Small intestine (tissue), 7 donors: Measurements from ENCODE around the gene KCNIP1. TPM values are rescaled to one million over a fixed set of nuclear protein-coding genes. Genes with fewer than 3 reads are reported as not detected.

Experiments used
- DNase-seq, 2 donors: peaks; one replicate each; pipeline versions ENCODE4 v3.0.0 to v3.0.0-alpha.2; 2013
- FAIRE-seq: peaks from 2 replicates; lab custom pipeline; 2012; peaks lifted over from hg19 to GRCh38; lab: Jason Lieb, UNC
- H3K27ac ChIP-seq, 3 donors: one replicate each; pipeline ENCODE4 v1.5.1; 2013; ENCODE audit warnings: low read length in 2 of 3, mild to moderate bottlenecking in 2 of 3, control low read depth in 1 of 3, inconsistent platforms in 1 of 3, low read depth in 1 of 3, moderate library complexity in 1 of 3
- H3K27me3 ChIP-seq, 3 donors: one replicate each; pipeline ENCODE4 v1.6.1; 2013; ENCODE audit warnings: low read length in 3 of 3, inconsistent platforms in 1 of 3; ENCODE audit not compliant: control insufficient read depth in 3 of 3, insufficient read depth in 3 of 3
- H3K36me3 ChIP-seq, 3 donors: one replicate each; pipeline ENCODE4 v1.6.1; 2013; ENCODE audit warnings: low read length in 3 of 3, inconsistent platforms in 1 of 3, low read depth in 1 of 3, mild to moderate bottlenecking in 1 of 3, moderate library complexity in 1 of 3; ENCODE audit not compliant: control insufficient read depth in 3 of 3, insufficient read depth in 2 of 3
- H3K4me1 ChIP-seq, 3 donors: one replicate each; pipeline ENCODE4 v1.6.1; 2013; ENCODE audit warnings: low read length in 2 of 3, inconsistent platforms in 1 of 3, low read depth in 1 of 3, mild to moderate bottlenecking in 1 of 3, moderate library complexity in 1 of 3; ENCODE audit not compliant: control insufficient read depth in 3 of 3, insufficient read depth in 2 of 3
- H3K4me3 ChIP-seq, 3 donors: one replicate each; pipeline ENCODE4 v1.5.1; 2013; ENCODE audit warnings: low read length in 3 of 3, control low read depth in 1 of 3, inconsistent platforms in 1 of 3, low read depth in 1 of 3, mild to moderate bottlenecking in 1 of 3, moderate library complexity in 1 of 3
- H3K9me3 ChIP-seq, 2 donors: one replicate each; pipeline ENCODE4 v1.6.1; 2013; ENCODE audit warnings: low read depth in 1 of 2, low read length in 1 of 2; ENCODE audit not compliant: control insufficient read depth in 2 of 2, insufficient read depth in 1 of 2
- WGBS, 3 donors: extraction: QIAGEN DNeasy Blood & Tissue Kit; methylation state at CpG; one replicate each; pipeline ENCODE4 v1.1.7; 2013; 5-methylcytosine and 5-hydroxymethylcytosine counted together
- polyA plus RNA-seq, 4 donors: library from polyadenylated mRNA; stranded (reverse) in 3 of 4; unstranded in 1 of 4; fragments of 200-250 nt in 3 of 4; fragments of 120-200 nt in 1 of 4; gene quantifications; one replicate each; pipeline versions ENCODE4 v1.2.1 to v1.2.3, GENCODE V29; 2013
- donor health status: healthy with polysubstance abuse.
- donor health status: control.
- donor health status: control.
- donor health status: Bipolar disorder and iron deficiency.
- donor health status: healthy.

KCNIP1 gene
- polyA plus RNA-seq, 4 donors: 0.21 to 1.0 TPM; not detected in 2

DNA sequence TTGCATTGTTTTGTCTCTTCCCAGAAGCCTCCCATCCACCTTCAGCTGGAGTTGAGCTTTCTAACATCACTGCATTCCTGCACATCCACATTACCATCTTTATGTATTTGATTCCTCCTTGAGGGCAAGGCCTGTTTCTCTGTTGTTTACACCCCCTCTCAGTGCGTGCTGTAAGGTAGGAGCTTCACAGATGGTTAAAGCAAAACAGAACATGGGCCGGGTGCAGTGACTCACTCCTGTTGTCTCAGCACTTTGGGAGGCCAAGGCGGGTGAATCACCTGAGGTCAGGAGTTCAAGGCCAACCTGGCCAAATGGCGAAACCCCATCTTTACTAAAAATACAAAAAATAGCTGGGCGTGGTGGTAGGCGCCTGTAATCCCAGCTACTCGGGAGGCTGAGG lies 110.9 kb downstream of the KCNIP1 start:
- Histone ChIP-seq H3K9me3 (no peaks in the 10 kb centered on the region), H3K27ac (no peak overlapping the region), H3K27me3 (peaks cover 0 to 8% (median 0%) of the 10 kb centered on the region in 3 donors), H3K36me3 (no peaks in the 10 kb centered on the region), H3K4me1 (no peaks in the 10 kb centered on the region), H3K4me3 (no peak overlapping the region)
- 45 to 70% (median 61%) methylated on average over 7 of the region's 7 CpGs for WGBS, 3 donors
- DNase-seq (no peak), FAIRE-seq (no peak)

GRCh38 chr5:170617533-170618490 lies 114.0 kb downstream of the KCNIP1 start:
- H3K36me3 ChIP-seq: no peaks in the 10 kb centered on the region
- peaks cover 0 to 6% (median 0%) of the 10 kb centered on the region in 3 donors for H3K27me3 ChIP-seq
- no peaks in the 10 kb centered on the region for H3K9me3 ChIP-seq
- WGBS, 3 donors: 5 to 12% (median 10%) methylated on average over 7 of the region's 7 CpGs
- no peaks in the 10 kb centered on the region for H3K4me1 ChIP-seq
- no peak overlapping the region for H3K27ac ChIP-seq
- FAIRE-seq (no peak), DNase-seq (peak; percentile 8 to 31)
- H3K4me3 ChIP-seq: no peak overlapping the region

DNA sequence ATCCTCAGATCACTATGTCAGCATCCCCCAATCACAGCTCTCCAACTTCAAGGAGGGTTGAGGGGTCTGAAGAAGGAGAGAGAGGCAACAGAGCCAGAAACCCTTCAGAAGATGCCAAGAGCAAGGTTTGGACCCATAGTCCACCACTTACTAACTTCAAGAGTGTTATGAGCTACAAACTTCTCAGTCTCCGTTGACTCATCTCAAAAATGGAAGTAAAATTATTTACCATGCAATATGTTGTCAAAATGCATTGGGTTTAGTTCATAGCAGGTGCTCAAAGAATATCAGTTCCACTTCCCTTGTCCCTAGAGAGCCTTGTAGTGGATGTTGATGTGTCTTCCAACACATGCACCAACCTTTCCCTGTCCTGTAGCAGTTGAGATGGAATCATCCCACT lies 116.0 kb downstream of the KCNIP1 start:
- no peaks in the 10 kb centered on the region for H3K36me3 ChIP-seq
- peaks cover 0 to 2% (median 0%) of the 10 kb centered on the region in 3 donors for H3K27me3 ChIP-seq
- no peaks in the 10 kb centered on the region for H3K9me3 ChIP-seq
- H3K27ac ChIP-seq: no peak overlapping the region
- 60 to 81% (median 73%) methylated on average over 1 of the region's 1 CpG for WGBS, 3 donors
- no peak for FAIRE-seq
- no peak for DNase-seq
- H3K4me1 ChIP-seq: no peaks in the 10 kb centered on the region
- no peak overlapping the region for H3K4me3 ChIP-seq

GRCh38 chr5:170622933-170623332 lies 119.1 kb downstream of the KCNIP1 start:
- no peak overlapping the region for H3K4me3 ChIP-seq
- no peaks in the 10 kb centered on the region for H3K27me3 ChIP-seq
- DNase-seq (no peak), FAIRE-seq (no peak)
- WGBS, 3 donors: 95 to 96% (median 96%) methylated on average over 16 of the region's 16 CpGs
- no peaks in the 10 kb centered on the region for H3K9me3 ChIP-seq
- H3K4me1 ChIP-seq: no peaks in the 10 kb centered on the region
- no peak overlapping the region for H3K27ac ChIP-seq
- no peaks in the 10 kb centered on the region for H3K36me3 ChIP-seq

DNA sequence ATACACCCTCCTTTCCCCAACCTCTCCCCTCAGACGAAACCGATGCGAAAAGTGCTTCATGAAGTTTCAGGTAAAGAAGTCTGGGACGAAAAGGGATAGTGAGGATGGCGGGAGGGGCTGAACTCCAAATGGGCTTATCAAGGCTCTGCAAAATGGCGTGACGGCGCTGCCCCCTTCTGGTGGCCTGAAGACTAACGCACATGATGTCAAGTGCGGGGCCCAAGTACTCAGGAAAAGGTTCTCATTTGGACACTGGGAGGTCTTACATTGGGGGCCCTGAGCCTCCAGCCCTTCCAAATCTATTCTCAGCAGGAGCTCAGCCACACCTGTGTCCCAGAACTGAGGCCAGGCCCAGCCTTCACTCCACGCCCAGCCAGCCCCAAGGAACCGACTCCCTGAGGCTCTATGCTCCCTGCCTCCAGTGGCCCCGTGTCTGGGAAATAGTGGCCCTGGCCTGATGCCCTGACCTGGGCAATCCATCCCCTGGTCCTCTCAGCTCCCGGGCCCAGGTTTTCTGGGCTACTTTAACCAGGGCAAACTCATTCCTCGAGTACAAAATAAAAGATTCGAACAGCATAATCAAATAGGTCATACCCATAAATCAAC lies 119.9 kb downstream of the KCNIP1 start:
- no peaks in the 10 kb centered on the region for H3K4me1 ChIP-seq
- no peaks in the 10 kb centered on the region for H3K36me3 ChIP-seq
- no peaks in the 10 kb centered on the region for H3K9me3 ChIP-seq
- DNase-seq: peak in 1 of 2 donors; percentile 45
- H3K27ac ChIP-seq: no peak overlapping the region
- no peak overlapping the region for H3K4me3 ChIP-seq
- FAIRE-seq: no peak
- no peaks in the 10 kb centered on the region for H3K27me3 ChIP-seq
- WGBS, 3 donors: 54 to 57% (median 56%) methylated on average over 16 of the region's 16 CpGs

DNA sequence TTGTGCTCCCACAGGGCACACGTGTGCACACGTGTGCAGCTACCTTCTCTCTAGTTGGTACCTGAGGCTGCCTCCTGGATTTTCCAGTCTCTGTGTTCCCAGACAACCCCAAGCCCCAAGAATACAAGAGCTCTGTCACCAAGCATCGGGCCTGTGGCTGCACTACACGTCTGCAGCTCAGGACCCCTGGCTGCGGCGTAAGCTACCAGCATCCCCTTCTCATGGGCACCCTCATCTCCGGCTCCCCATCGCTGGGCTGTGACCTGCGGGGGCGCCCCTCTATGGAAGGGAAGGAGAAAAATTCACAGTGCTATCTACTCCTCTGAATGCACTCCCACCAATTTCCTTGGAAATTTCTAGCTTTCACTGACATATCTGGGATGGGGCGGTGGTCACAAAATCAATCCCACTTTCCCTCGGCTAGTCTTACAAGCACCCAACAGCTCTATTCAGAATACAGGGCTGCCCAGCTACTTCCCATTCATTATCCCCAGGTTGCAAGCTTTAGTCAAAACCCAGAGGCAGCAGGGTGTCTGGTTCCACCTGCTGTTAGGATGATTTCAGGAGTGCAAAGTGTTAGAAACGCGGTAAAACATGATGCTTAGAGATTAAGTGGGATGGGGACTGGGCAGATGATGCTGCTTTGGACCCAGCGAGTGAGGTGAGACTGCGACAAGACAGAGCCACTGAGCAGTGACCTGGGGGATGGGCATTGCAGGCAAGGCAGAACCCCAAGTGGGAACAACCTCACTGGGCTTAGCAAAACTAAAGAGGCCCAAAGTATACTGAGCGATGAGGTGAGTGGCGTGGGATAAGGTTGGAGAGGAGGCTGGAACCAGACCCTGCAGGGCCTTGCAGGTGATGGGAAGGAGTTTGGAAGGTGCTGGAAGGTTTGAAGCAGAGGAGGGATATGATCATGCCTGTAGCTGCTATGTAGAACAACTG lies 121.7 kb downstream of the KCNIP1 start:
- FAIRE-seq: no peak
- Histone ChIP-seq H3K27ac (no peak overlapping the region), H3K4me3 (no peak overlapping the region), H3K27me3 (no peaks in the 10 kb centered on the region), H3K4me1 (no peaks in the 10 kb centered on the region), H3K36me3 (no peaks in the 10 kb centered on the region), H3K9me3 (no peaks in the 10 kb centered on the region)
- no peak for DNase-seq
- 73 to 78% (median 75%) methylated on average over 18 of the region's 18 CpGs for WGBS, 3 donors

DNA sequence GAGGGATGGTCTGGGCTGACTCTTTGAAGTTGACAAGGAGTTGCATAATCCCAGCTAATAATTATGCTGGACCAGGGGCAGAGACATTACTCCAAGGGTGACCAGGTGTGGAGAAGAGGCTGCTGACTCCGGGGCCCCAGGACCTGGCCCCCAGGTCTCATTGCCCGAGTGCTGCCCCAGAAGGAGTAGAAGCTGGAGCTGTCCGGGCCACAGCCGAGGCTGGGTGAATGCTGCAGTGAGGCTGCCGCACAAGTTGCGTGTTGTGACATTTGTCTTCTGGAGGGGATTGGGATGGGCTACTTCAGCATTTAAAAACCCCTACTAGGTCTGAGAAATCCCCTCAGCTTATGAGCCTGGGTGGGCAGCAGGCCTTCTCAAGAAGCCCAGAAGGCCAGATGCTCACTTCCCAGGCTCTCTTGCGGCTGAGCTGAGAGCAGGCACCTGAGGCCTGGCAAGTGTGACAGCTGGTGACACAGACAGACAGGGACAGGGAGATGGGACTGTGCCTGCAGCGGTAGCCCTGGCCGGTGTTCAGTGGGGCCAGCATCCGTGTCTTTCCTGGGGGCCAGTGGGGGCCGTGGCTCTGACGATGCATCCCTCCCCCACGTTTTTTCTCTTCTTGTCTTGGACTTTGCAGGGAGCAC lies 122.8 kb downstream of the KCNIP1 start:
- Histone ChIP-seq H3K27ac (no peak overlapping the region), H3K4me3 (no peak overlapping the region), H3K9me3 (no peaks in the 10 kb centered on the region), H3K36me3 (no peaks in the 10 kb centered on the region), H3K27me3 (no peaks in the 10 kb centered on the region), H3K4me1 (no peaks in the 10 kb centered on the region)
- no peak for FAIRE-seq
- 80 to 87% (median 83%) methylated on average over 13 of the region's 13 CpGs for WGBS, 3 donors
- DNase-seq: no peak
